GM18519 (cell line): Measurements from ENCODE around the gene SORL1-AS1.

ENCODE experiments used
- ATAC-seq: cut with Tn5 transposase; IDR thresholded peaks from one replicate; pipeline ENCODE4 v1.9.1; 2021; ENCODE audit warnings: mild to moderate bottlenecking, moderate library complexity; ENCODE audit not compliant: unreplicated experiment, low FRiP score

The SORL1-AS1 gene

DNA sequence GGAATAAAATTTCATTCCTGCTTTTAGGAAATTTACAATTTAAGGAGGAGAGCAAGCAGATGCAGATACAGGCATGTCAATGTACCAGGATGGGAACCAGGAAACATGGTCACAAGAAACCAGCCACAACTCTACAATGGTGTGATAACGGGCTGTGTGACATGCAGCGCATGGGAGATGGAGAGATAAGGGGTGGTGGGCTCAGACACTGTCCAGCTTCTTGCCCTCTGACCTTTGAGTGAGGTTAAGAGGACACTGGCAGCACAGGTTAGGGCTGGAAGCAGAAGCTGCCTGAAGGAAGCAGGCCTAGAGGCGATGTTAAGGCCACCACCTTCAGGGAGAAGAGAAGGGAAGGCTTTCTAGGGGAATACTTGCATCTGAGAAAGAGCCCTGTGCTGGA, 2.3 kb upstream of the SORL1-AS1 start:
- ATAC-seq: no peak

DNA sequence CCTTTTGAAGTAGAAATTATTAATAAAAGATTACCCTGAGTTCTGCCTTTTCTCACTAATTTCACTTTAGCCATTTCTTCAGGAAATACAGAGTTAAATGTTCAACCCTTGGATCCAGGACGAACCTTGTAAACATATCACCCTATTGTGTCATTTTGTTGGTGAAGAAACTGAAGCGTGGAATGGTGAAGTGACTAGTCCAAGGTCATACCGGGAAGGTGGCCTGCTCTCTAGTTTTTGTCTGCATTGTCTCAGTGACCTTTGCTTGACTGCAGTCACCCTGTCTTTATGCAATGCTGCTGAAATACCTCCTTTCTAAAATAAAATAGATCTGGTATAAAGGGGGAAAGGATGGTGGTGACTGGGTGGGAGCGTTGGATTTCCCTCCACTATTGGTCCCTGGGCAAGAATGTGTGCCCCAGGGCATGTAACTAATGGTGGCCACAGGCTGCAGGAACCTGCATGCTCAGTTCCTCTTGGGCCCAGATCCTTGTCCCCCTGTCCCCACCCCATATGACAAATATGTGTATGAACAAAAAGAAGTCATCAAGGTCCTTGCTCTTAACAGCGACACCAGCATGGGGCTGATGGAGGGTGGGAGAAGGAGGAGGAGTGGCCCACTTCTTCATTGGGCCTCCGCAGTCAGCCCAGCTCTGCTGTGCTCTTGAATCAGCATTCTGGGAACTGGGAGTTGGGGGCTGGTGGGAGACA, 977 bp upstream of the SORL1-AS1 start:
- ATAC-seq: no peak

DNA sequence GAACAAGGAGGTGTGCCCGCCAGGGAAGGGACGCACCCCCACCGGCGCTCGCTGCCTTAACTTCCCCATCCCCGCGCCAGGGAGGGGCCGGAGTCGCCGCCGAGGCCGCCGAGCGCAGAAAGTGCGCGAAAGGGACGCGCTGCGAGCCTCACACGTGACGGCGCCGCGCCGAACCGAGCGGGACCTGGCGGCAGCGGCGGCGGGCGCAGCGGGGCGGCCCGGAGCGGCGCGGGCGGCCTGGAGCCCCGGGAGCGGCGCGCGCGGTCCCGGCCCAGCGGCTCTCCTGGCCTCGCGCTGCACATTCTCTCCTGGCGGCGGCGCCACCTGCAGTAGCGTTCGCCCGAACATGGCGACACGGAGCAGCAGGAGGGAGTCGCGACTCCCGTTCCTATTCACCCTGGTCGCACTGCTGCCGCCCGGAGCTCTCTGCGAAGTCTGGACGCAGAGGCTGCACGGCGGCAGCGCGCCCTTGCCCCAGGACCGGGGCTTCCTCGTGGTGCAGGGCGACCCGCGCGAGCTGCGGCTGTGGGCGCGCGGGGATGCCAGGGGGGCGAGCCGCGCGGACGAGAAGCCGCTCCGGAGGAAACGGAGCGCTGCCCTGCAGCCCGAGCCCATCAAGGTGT, 670 bp downstream of the SORL1-AS1 start, which contains the start of gene SORL1:
TSS of gene SORL1 (plus strand) at position 329 of the 623 bp plus-strand sequence. CDS start at position 347, 18 bp downstream.
- ATAC-seq: no peak

DNA sequence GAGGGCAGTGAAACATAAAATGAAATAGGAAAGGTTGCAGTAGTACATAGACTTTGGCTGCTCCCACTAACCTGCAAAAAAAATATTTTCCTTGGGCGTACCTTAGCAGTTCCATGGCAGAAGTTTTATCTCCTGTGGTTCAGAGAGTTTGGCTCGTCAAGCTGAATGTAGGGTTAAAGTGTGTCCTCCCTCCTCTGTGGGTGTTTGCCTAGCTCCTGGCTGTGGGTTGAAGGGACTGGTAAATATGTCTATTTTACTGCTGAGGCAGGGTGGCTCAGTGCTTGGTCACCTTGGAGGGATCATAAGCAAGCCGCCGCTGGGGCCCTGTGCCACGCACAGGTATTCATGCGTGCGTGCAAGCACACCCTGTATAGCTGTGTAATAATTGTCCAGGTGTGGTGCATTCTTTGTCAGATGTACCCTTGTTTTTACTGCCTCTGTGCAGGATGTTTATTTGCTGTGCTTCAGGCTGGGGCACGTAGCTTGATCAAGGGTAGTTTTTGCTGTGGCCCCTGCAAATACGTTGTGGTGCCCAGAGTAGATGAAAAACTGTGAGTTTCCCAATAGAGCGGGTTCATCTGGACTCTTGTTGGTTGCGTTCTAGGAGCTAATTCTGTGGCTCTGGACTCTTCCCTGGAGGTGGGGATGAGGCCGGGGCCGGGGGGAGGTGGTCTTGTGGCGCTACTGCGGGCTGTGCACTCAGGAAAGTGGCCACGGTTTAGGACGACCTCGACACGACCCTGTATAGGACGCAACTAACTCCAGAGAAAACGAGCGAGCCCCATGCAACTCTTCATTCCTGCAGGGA, 1.4 kb downstream of the SORL1-AS1 start:
- ATAC-seq: no peak

GRCh38 chr11:121450401-121450800, 2.4 kb downstream of the SORL1-AS1 start:
- no peak for ATAC-seq

DNA sequence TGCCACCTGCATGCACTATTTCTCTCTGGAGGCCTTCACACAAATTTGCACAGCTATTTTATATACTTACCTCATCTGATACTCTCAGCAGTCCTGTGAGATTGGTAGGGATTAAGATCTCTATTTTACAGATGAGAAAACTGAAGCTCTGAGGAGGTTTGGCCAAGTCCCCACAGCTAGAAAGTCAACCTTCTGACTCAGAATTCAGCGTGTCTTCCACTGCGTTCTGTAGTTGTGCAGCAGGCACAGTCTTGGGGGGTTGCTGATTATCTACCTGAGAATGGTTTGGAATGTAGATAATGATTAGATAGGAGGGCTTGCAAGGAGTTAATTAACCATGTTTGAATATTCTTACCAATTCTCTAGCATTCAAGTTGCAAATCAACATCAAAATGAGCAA, 3.1 kb downstream of the SORL1-AS1 start:
- no peak for ATAC-seq

DNA sequence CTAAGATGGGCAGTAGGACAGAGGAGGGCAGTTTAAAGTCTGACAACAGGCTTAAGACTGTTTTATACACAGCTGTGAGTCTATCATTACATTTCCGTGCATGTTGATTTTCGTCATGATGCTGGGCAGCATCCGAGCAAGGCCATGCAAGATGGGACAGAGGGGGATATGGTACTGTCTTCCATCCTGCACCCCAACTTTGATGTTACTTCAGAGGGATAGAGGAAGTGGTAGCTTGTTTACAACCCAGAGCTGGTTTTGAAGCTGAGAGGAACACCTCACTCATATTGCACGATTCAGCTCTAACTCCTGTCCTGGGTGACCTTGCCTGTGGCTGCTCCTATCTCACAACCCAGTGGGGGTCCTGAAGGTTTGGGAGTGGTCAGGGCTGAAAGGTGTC, 3.6 kb downstream of the SORL1-AS1 start:
- ATAC-seq: no peak

DNA sequence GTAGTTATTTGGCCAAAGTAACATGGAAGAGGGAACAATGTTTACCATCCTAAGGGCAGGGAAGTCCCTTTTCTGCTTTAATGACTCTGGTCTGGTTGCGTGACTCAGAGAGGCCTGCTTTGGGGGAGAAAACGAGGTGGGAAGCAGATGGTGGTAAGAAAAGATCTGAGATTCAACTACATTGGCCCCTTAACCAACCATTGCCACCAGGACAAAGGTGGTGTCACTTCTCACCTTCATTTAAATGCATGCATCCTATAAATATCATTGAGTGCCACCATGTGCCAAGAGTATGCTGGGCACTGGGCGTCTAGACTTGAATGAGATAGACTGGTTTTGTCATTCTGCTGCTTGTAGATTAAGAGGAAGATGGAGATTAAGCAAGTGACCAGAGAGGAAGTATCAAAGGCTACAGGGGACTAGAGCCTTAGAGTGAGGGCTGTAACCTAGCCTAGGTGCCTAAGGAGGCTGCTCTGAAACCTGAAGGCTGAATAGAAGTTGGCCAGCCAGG, 4.3 kb downstream of the SORL1-AS1 start:
- ATAC-seq: no peak

GRCh38 chr11:121448011-121448410, 4.8 kb downstream of the SORL1-AS1 start:
- no peak for ATAC-seq

- no peak for ATAC-seq
Observed at GRCh38 chr11:121446752-121447156, 6.0 kb downstream of the SORL1-AS1 start.

DNA sequence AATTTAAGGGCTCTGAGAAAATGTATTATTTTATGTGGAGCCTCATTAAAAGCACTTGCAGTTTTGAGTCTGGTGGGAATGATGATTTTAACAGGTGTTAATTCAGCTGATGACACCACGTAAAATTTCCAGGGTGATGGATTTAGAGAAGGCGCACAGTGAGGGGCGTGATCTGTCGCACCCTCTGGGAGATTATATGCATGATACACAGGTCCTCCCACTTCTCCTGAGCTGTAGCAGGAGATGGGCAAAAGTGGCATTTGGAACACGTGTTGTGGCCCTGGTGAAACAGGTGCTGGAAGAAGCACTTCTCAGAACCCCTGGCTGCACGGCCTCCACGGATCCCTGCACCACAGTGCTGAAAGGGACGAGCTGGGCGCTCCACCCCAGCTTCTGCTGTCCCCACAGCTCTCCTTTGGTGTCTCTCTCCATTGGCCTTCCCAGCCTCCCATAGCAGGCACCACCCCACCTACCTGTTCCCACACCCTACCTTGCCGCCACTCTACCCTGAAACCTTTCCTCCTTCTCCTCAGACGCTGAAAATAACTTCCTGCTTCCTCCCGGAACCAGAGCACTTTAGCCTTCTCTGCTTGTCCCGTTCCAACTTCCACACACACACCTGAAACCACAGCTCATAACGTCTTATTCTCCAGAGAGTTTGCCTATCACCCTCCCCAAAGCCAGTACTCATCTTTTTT, 7.5 kb downstream of the SORL1-AS1 start:
- no peak for ATAC-seq

- no peak for ATAC-seq
Observed at GRCh38 chr11:121444526-121444925, 8.2 kb downstream of the SORL1-AS1 start.

- no peak for ATAC-seq
Observed at GRCh38 chr11:121443688-121444275, 9.0 kb downstream of the SORL1-AS1 start.

- no peak for ATAC-seq
Observed at GRCh38 chr11:121441521-121441920, 11.2 kb downstream of the SORL1-AS1 start.

- ATAC-seq: no peak
Observed at GRCh38 chr11:121439759-121440158, 13.0 kb downstream of the SORL1-AS1 start.

DNA sequence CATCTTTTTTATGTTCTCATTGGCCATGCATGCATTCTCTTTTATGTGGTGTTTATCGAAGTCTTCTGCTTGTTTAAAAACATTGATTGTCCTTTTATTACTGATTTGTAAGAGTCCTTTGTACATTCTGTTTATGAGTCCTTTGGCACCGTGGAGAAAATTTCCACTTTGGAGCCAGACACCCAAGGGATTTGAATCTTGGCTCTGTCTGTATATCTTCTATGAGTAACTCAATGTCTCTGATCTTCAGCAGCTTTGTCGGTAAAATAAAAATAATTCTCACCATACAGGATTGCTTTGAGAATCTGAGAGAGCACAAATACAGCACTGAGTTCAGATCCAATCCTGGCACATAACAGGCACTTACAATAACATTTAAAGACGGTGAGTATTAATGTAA, 13.4 kb downstream of the SORL1-AS1 start:
- ATAC-seq: no peak

DNA sequence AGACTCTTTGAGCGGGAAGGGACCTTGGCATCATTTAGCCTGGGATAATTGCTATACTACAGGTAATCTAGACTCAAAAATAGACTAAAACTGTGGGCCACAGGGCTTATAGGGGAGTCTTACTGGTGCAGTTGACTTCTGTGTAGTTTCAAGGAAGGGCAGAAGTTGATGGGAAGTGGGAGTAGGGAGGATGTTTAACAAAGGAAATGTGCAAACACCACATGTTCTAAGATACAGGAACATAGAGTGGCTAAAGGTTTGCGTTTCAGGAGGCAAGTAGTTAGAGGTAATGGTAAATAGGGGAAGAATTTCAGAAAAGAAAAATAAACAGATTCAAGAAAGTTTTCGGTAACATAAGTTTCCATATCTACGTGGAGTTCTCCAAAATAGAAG, 15.1 kb downstream of the SORL1-AS1 start:
- ATAC-seq: no peak

GRCh38 chr11:121437018-121437685, 15.6 kb downstream of the SORL1-AS1 start:
- ATAC-seq: no peak
